NCI-H510A (cell line): ENCODE results near the gene ALDH1L1.

ENCODE experiments used
- DNase-seq: peaks from one replicate; lab custom pipeline; 2025; lab: John Stamatoyannopoulos, UW

Gene ALDH1L1

GRCh38 chr3:126154391-126155279 lies 25.8 kb downstream of the ALDH1L1 start:
- DNase-seq, result no peak

GRCh38 chr3:126153695-126154360 lies 26.6 kb downstream of the ALDH1L1 start:
- DNase-seq, result no peak

- DNase-seq, result no peak
Measured at GRCh38 chr3:126152901-126153694, 27.3 kb downstream of the ALDH1L1 start.

GRCh38 chr3:126152458-126152857 lies 27.9 kb downstream of the ALDH1L1 start:
- no peak for DNase-seq

GRCh38 chr3:126151562-126152302 lies 28.7 kb downstream of the ALDH1L1 start:
- DNase-seq, result no peak

- DNase-seq, result no peak
Measured at GRCh38 chr3:126149960-126150515, 30.3 kb downstream of the ALDH1L1 start.

- no peak for DNase-seq
Measured at GRCh38 chr3:126149256-126149902, 31.0 kb downstream of the ALDH1L1 start.

- no peak for DNase-seq
Measured at GRCh38 chr3:126147932-126148683, 32.3 kb downstream of the ALDH1L1 start.

- no peak for DNase-seq
Measured at GRCh38 chr3:126147147-126147931, 33.0 kb downstream of the ALDH1L1 start.

- no peak for DNase-seq
Measured at GRCh38 chr3:126146525-126147146, 33.8 kb downstream of the ALDH1L1 start.

- no peak for DNase-seq
Measured at GRCh38 chr3:126146034-126146433, 34.4 kb downstream of the ALDH1L1 start.

- no peak for DNase-seq
Measured at GRCh38 chr3:126142652-126143051, 37.7 kb downstream of the ALDH1L1 start.

GRCh38 chr3:126137490-126138130 lies 42.8 kb downstream of the ALDH1L1 start:
- no peak for DNase-seq

- no peak for DNase-seq
Measured at GRCh38 chr3:126136428-126137220, 43.8 kb downstream of the ALDH1L1 start.

- DNase-seq, result no peak
Measured at GRCh38 chr3:126135406-126136076, 44.8 kb downstream of the ALDH1L1 start.

GRCh38 chr3:126135071-126135405 lies 45.3 kb downstream of the ALDH1L1 start:
- no peak for DNase-seq
